Prostate gland (tissue), 2 donors: ENCODE measurements around the gene PDIA5. TPM values are rescaled to one million over a fixed set of nuclear protein-coding genes. Genes with fewer than 3 reads are reported as not detected.

Experiments used
- DNase-seq: peaks from one replicate; pipeline ENCODE4 v3.0.0-alpha.2; 2019; ENCODE audit warnings: low spot score
- H3K27ac ChIP-seq, 2 donors: fragments of 200-600 bp; sonication (generic); 2 replicates each; pipeline ENCODE4 v1.5.1; 2017 to 2019
- H3K27me3 ChIP-seq: fragments of 200-600 bp; sonication (generic); replicated peaks from 2 replicates; pipeline ENCODE4 v1.5.1; 2019; ENCODE audit not compliant: insufficient read depth
- H3K36me3 ChIP-seq, 2 donors: fragments of 200-600 bp; sonication (generic); 1 replicate in 1 of 2; 2 replicates in 1 of 2; pipeline versions ENCODE4 v1.5.1 to v1.8.1; 2017 to 2019
- H3K4me1 ChIP-seq: fragments of 200-600 bp; sonication (generic); replicated peaks from 2 replicates; pipeline ENCODE4 v1.5.1; 2019
- H3K4me3 ChIP-seq, 2 donors: fragments of 200-600 bp; sonication (generic); 2 replicates each; pipeline ENCODE4 v1.5.1; 2017 to 2019
- H3K9me3 ChIP-seq: fragments of 200-600 bp; sonication (generic); 2 replicates; pipeline ENCODE4 v1.5.1; 2017
- CTCF ChIP-seq, 4 experiments: fragments of 200-600 bp in 2 of 4; fragments of 450-650 bp in 2 of 4; sonication (generic) in 2 of 4; IDR thresholded peaks; 1 replicate in 3 of 4; 2 replicates in 1 of 4; pipeline ENCODE4 v1.5.1; 2016 to 2019; ENCODE audit warnings: antibody characterized with exemption in 4 of 4, mild to moderate bottlenecking in 2 of 4, moderate library complexity in 2 of 4
- POLR2A ChIP-seq: fragments of 450-650 bp; IDR thresholded peaks from one replicate; pipeline ENCODE4 v1.6.1; 2016; ENCODE audit warnings: antibody characterized with exemption, mild to moderate bottlenecking
- POLR2AphosphoS5 ChIP-seq: sonication (generic); formaldehyde crosslinking; IDR thresholded peaks from one replicate; pipeline ENCODE4 v1.6.1; 2017; ENCODE audit warnings: antibody characterized with exemption
- WGBS: methylation state at CpG from one replicate; pipeline ENCODE4 v1.1.5; 2018; 5-methylcytosine and 5-hydroxymethylcytosine counted together
- intact Hi-C: fragments of 100-400 bp; cut with DNase I; formaldehyde crosslinking; loops from one replicate; pipeline ENCODE4 v1.14.2; 2022
- total RNA-seq, 2 donors: library from RNA; depleted of rRNA; stranded (reverse); fragments of >200 nt; gene quantifications; one replicate each; pipeline ENCODE4 v1.1.0, GENCODE V29; 2016

The PDIA5 gene
- total RNA-seq, 2 donors from 2014 or later, result 67.9 to 75.9 TPM

DNA sequence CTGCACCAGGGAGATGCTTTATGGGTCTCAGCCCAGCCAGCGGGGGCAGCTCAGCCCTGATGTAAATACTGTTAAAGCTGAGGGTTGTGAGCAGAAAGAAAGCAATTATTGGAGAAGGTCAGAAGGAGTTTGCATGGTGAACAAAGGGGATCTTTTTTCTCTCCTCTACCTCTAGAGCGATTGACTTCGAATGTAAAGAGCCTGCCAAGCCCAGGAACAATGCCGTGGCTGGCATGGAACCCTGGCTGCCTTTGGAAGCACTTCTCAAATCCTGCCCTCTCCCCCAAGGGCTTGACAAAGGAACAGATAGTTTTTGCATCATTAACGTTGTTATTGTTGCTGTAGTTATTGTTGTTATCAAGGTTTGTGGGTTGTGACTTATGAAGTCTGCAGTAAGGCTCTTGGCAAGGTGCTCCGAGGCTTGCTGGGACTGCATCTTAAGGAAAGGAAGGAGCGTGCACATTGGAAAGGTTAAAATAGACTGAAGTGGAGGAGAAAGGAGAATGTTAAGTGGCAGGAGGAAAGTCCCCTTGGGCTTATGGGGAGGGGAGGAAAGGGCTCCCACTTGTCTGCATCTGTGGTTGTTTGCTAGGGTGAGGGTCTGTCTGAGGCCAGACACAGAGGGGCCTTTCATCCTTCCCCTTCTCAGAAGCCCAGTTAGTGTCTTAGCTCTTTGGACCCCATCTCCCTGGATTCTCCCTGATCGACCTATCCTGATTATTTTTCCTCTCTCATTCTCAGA lies 16.7 kb downstream of the PDIA5 start:
- no peak for TF ChIP-seq POLR2AphosphoS5
- TF ChIP-seq POLR2A, result no peak
- TF ChIP-seq CTCF (IDR thresholded peaks at IDR 0.05), result no peak
- Histone ChIP-seq H3K9me3 (no peaks in the 10 kb centered on the region), H3K36me3 (no peaks in the 10 kb centered on the region), H3K27me3 (no peaks in the 10 kb centered on the region), H3K27ac (no peak overlapping the region), H3K4me1 (peaks cover 25% of the 10 kb centered on the region), H3K4me3 (no peak overlapping the region)
- intact Hi-C loops, result no loop called here
- WGBS, result 28% methylated on average over 8 of the region's 8 CpGs
- DNase-seq, result no peak

- TF ChIP-seq POLR2A (no peak), CTCF (IDR thresholded peaks at IDR 0.05) (no peak), POLR2AphosphoS5 (no peak)
- Histone ChIP-seq H3K4me3 (no peak overlapping the region), H3K9me3 (no peaks in the 10 kb centered on the region), H3K27ac (no peak overlapping the region), H3K27me3 (no peaks in the 10 kb centered on the region), H3K4me1 (peaks cover 25% of the 10 kb centered on the region), H3K36me3 (no peaks in the 10 kb centered on the region)
- DNase-seq, result no peak
- WGBS, result 27% methylated on average over 6 of the region's 6 CpGs
- intact Hi-C loops, result no loop called here
These were observed 17.4 kb downstream of the PDIA5 start for GRCh38 chr3:123084192-123084591.

DNA sequence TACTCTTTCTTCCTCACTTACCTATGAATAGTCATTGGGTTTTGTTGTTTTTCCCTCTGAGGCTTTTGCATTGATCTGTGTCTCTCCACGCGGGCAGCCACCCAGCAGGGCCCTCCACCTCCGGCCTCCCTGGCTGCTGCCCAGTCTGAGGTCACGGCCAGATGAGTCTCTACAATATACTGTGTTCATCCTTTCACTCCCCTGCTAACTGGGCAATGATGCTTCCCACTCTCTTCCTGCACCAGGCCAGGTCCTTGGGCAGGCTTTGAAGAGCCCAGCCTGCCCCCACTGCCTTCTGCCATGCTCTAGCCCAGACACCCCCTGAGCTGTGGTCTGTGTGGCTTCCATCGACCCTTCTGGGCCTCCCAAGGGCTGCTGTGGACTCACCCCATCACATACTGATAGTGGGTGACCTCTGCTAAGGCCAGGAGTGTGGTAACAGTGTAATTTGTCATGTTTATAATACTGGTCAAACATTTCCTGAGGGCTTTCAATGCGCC lies 18.0 kb downstream of the PDIA5 start:
- no peak for DNase-seq
- H3K9me3 ChIP-seq, result no peaks in the 10 kb centered on the region
- 65% methylated on average over 6 of the region's 6 CpGs for WGBS
- H3K27ac ChIP-seq, result no peak overlapping the region
- H3K4me1 ChIP-seq, result peaks cover 25% of the 10 kb centered on the region
- H3K27me3 ChIP-seq, result no peaks in the 10 kb centered on the region
- no peak overlapping the region for H3K4me3 ChIP-seq
- TF ChIP-seq CTCF (IDR thresholded peaks at IDR 0.05) (no peak), POLR2A (no peak), POLR2AphosphoS5 (no peak)
- intact Hi-C loops, result no loop called here
- no peaks in the 10 kb centered on the region for H3K36me3 ChIP-seq

GRCh38 chr3:123085293-123085931 lies 18.6 kb downstream of the PDIA5 start:
- H3K27me3 ChIP-seq, result no peaks in the 10 kb centered on the region
- H3K36me3 ChIP-seq, result no peaks in the 10 kb centered on the region
- no peak for TF ChIP-seq POLR2AphosphoS5
- TF ChIP-seq POLR2A, result no peak
- no peak for TF ChIP-seq CTCF (IDR thresholded peaks at IDR 0.05)
- intact Hi-C loops, result no loop called here
- no peak overlapping the region for H3K4me3 ChIP-seq
- peaks cover 22% of the 10 kb centered on the region for H3K4me1 ChIP-seq
- WGBS, result 74% methylated on average over 10 of the region's 10 CpGs
- H3K27ac ChIP-seq, result no peak overlapping the region
- no peak for DNase-seq
- H3K9me3 ChIP-seq, result no peaks in the 10 kb centered on the region
